HG02840 (cell line): ENCODE data around the gene DCP1A.
"Not testable (repeated sequence)": the region's sequence is repeated elsewhere in the genome, so short reads cannot be mapped to it uniquely, and the experiment has no call there.

Experiments used
- ATAC-seq: cut with Tn5 transposase; IDR thresholded peaks from one replicate; pipeline ENCODE4 v1.9.1; 2021; ENCODE audit warnings: mild to moderate bottlenecking, moderate library complexity, moderate number of reproducible peaks; ENCODE audit not compliant: unreplicated experiment, low FRiP score

The DCP1A gene

GRCh38 chr3:53331871-53332270, 15.5 kb downstream of the DCP1A start:
- ATAC-seq, result no peak

- ATAC-seq, result no peak
Measured at GRCh38 chr3:53329897-53330296, 17.4 kb downstream of the DCP1A start.

- no peak for ATAC-seq
Measured at GRCh38 chr3:53328746-53329145, 18.6 kb downstream of the DCP1A start.

- ATAC-seq, result not testable (repeated sequence)
Measured at GRCh38 chr3:53327986-53328385, 19.4 kb downstream of the DCP1A start.

GRCh38 chr3:53324105-53324504, 23.2 kb downstream of the DCP1A start:
- no peak for ATAC-seq

- no peak for ATAC-seq
Measured at GRCh38 chr3:53320697-53321096, 26.6 kb downstream of the DCP1A start.

GRCh38 chr3:53318522-53318921, 28.8 kb downstream of the DCP1A start:
- ATAC-seq, result no peak

- ATAC-seq, result no peak
Measured at GRCh38 chr3:53312832-53313231, 34.5 kb downstream of the DCP1A start.

GRCh38 chr3:53311882-53312281, 35.5 kb downstream of the DCP1A start:
- ATAC-seq, result no peak

GRCh38 chr3:53303957-53304356, 43.4 kb downstream of the DCP1A start:
- ATAC-seq, result no peak

- ATAC-seq, result no peak
Measured at GRCh38 chr3:53303549-53303948, 43.8 kb downstream of the DCP1A start.

- ATAC-seq, result no peak
Measured at GRCh38 chr3:53300826-53301225, 46.5 kb downstream of the DCP1A start.

GRCh38 chr3:53299611-53300023, 47.7 kb downstream of the DCP1A start:
- ATAC-seq, result not testable (repeated sequence)

GRCh38 chr3:53295410-53295809, 51.9 kb downstream of the DCP1A start:
- no peak for ATAC-seq

- ATAC-seq, result no peak
Measured at GRCh38 chr3:53293867-53294266, 53.5 kb downstream of the DCP1A start.

GRCh38 chr3:53288214-53288613, 59.1 kb downstream of the DCP1A start:
- no peak for ATAC-seq

- no peak for ATAC-seq
Measured at GRCh38 chr3:53287131-53287629, 60.2 kb downstream of the DCP1A start.

- no peak for ATAC-seq
Measured at GRCh38 chr3:53286727-53287126, 60.6 kb downstream of the DCP1A start.

GRCh38 chr3:53282581-53282980, 64.8 kb downstream of the DCP1A start:
- ATAC-seq, result no peak

GRCh38 chr3:53278667-53279066, 68.7 kb downstream of the DCP1A start:
- no peak for ATAC-seq

- ATAC-seq, result no peak
Measured at GRCh38 chr3:53274938-53275605, 72.3 kb downstream of the DCP1A start.

GRCh38 chr3:53273146-53273670, 74.1 kb downstream of the DCP1A start:
- ATAC-seq, result no peak
